GM12878 (cell line): ENCODE measurements around the gene ATXN7L1. TPM values are rescaled to one million over a fixed set of nuclear protein-coding genes. Genes with fewer than 3 reads are reported as not detected.

Experiments used
- ATAC-seq: fragments of 200-7000 bp; cut with Tn5 transposase; 3 replicates; pipeline ENCODE4 v1.9.1; 2020; ENCODE audit warnings: mild to moderate bottlenecking, moderate library complexity
- BruUV-seq: library from RNA; stranded (reverse); fragments of 400-500 nt; replicated peaks from 2 replicates; lab custom pipeline; 2021; lab: Mats Ljungman, UMichigan
- CTCF ChIA-PET: fragments of 300-600 bp; sonication (Branson Sonifier 250); formaldehyde crosslinking; extraction: SDS; loops from one replicate; lab custom pipeline; 2021; ENCODE audit warnings: inconsistent platforms; lab: Yijun Ruan, JAX
- POLR2A ChIA-PET: fragments of 350-600 bp; formaldehyde crosslinking; extraction: SDS; loops from one replicate; lab custom pipeline; 2021; ENCODE audit warnings: inconsistent platforms; lab: Charles Lee
- RAD21 ChIA-PET: fragments of 300-600 bp; sonication (Branson Sonifier 250); formaldehyde crosslinking; loops from one replicate; lab custom pipeline; 2023; ENCODE audit warnings: antibody characterized with exemption; ENCODE audit not compliant: unreplicated experiment; lab: Charles Lee
- SMC1A ChIA-PET: fragments of 300-600 bp; sonication (Branson Sonifier 250); formaldehyde crosslinking; loops from one replicate; lab custom pipeline; 2023; ENCODE audit not compliant: unreplicated experiment, uncharacterized antibody; lab: Charles Lee
- DNase-seq: peaks from one replicate; pipeline ENCODE4 v3.0.0-alpha.2; 2011; ENCODE audit warnings: low read depth, low spot score
- FAIRE-seq: peaks from 3 replicates; lab custom pipeline; 2011; peaks lifted over from hg19 to GRCh38; lab: Jason Lieb, UNC
- H2AFZ ChIP-seq: 2 replicates; pipeline ENCODE4 v1.6.0; 2011; ENCODE audit warnings: low read depth, low read length, control low read depth; ENCODE audit not compliant: control insufficient read depth
- H3K27ac ChIP-seq: 2 replicates; pipeline ENCODE4 v1.5.1; 2011; ENCODE audit warnings: control low read depth; ENCODE audit not compliant: control insufficient read depth, insufficient read depth
- H3K27me3 ChIP-seq, 2 experiments: replicated peaks in 1 of 2; 2 replicates each; pipeline versions ENCODE4 v1.6.0 to v1.6.1; 2011; ENCODE audit warnings: low read length in 1 of 2; ENCODE audit not compliant: control insufficient read depth in 2 of 2, insufficient read depth in 2 of 2
- H3K36me3 ChIP-seq, 2 experiments: 2 replicates each; pipeline ENCODE4 v1.5.1; 2011; ENCODE audit warnings: low read length in 1 of 2; ENCODE audit not compliant: control insufficient read depth in 2 of 2, insufficient read depth in 2 of 2
- H3K4me1 ChIP-seq: 2 replicates; pipeline ENCODE4 v1.6.1; 2011; ENCODE audit warnings: mild to moderate bottlenecking, low read length, moderate library complexity, mixed read lengths; ENCODE audit not compliant: control insufficient read depth, insufficient read depth
- H3K4me2 ChIP-seq: 2 replicates; pipeline ENCODE4 v1.6.0; 2011; ENCODE audit warnings: control low read depth; ENCODE audit not compliant: control insufficient read depth, insufficient read depth
- H3K4me3 ChIP-seq: fragments of 200-600 bp; sonication (generic); 2 replicates; pipeline ENCODE4 v1.5.1; 2016
- H3K79me2 ChIP-seq: 2 replicates; pipeline ENCODE4 v1.6.0; 2011; ENCODE audit warnings: low read length; ENCODE audit not compliant: control insufficient read depth, insufficient read depth
- H3K9ac ChIP-seq: 2 replicates; pipeline ENCODE4 v1.8.0; 2011; ENCODE audit warnings: low read length, control low read depth, mixed read lengths; ENCODE audit not compliant: control insufficient read depth, insufficient read depth
- H3K9me3 ChIP-seq: replicated peaks from 3 replicates; pipeline ENCODE4 v1.5.1; 2011; ENCODE audit warnings: mild to moderate bottlenecking, low read length; ENCODE audit not compliant: control insufficient read depth, insufficient read depth
- H4K20me1 ChIP-seq: 2 replicates; pipeline ENCODE4 v1.6.0; 2011; ENCODE audit not compliant: control insufficient read depth, insufficient read depth
- CEBPB ChIP-seq, 2 experiments: fragments of 150-350 bp in 1 of 2; IDR thresholded peaks; 2 replicates each; pipeline ENCODE4 v1.6.1; 2012 to 2014; ENCODE audit warnings: low read depth in 2 of 2, low read length in 2 of 2, borderline replicate concordance in 1 of 2, inconsistent platforms in 1 of 2
- EGR1 ChIP-seq, 2 experiments: IDR thresholded peaks; 1 replicate in 1 of 2; 2 replicates in 1 of 2; pipeline ENCODE4 v1.6.1; 2011 to 2012; ENCODE audit warnings: low read depth in 2 of 2, low read length in 2 of 2, borderline replicate concordance in 1 of 2, mild to moderate bottlenecking in 1 of 2, moderate library complexity in 1 of 2
- FOS ChIP-seq: IDR thresholded peaks from 3 replicates; pipeline ENCODE4 v1.6.1; 2011; ENCODE audit warnings: borderline replicate concordance; ENCODE audit not compliant: insufficient read length; ENCODE audit errors: extremely low read depth
- GABPA ChIP-seq: IDR thresholded peaks from 2 replicates; pipeline ENCODE4 v1.6.1; 2014; ENCODE audit warnings: antibody characterized with exemption, low read depth, mild to moderate bottlenecking, inconsistent platforms
- HDAC2 ChIP-seq: fragments of 200-600 bp; sonication (generic); IDR thresholded peaks from 2 replicates; pipeline ENCODE4 v1.6.1; 2017
- NR2C2 ChIP-seq: IDR thresholded peaks from 2 replicates; pipeline ENCODE4 v1.6.1; 2011; ENCODE audit warnings: borderline replicate concordance, low read depth; ENCODE audit not compliant: control insufficient read depth, insufficient read length
- RBBP5 ChIP-seq: fragments of 200-600 bp; sonication (generic); conservative IDR thresholded peaks from 2 replicates; pipeline ENCODE4 v1.6.1; 2016
- RUNX3 ChIP-seq: IDR thresholded peaks from 2 replicates; pipeline ENCODE4 v1.6.1; 2012; ENCODE audit warnings: low read length, inconsistent platforms
- TAF1 ChIP-seq: IDR thresholded peaks from 2 replicates; pipeline ENCODE4 v1.6.1; 2011; ENCODE audit warnings: mild to moderate bottlenecking, low read depth, low read length, borderline replicate concordance
- ZNF622 ChIP-seq: fragments of 450-650 bp; IDR thresholded peaks from 2 replicates; pipeline ENCODE4 v1.6.1; 2017; ENCODE audit warnings: mild to moderate bottlenecking, inconsistent platforms
- WGBS: methylation state at CpG from one replicate; pipeline ENCODE4 v1.1.6; 2016; ENCODE audit warnings: low lambda C conversion rate; ENCODE audit not compliant: insufficient replicate concordance, insufficient coverage; ENCODE audit errors: missing lambda C conversion rate; 5-methylcytosine and 5-hydroxymethylcytosine counted together
- in situ Hi-C: fragments of 300-500 bp; cut with MboI; formaldehyde crosslinking; loops from 9 replicates; pipeline ENCODE4 v1.14.3; 2018; ENCODE audit warnings: mixed read lengths
- intact Hi-C: fragments of 100-400 bp; cut with micrococcal nuclease; formaldehyde crosslinking; loops from one replicate; pipeline ENCODE4 v1.14.2; 2022; ENCODE audit not compliant: unreplicated experiment
- polyA plus RNA-seq, 11 experiments: library from polyadenylated mRNA; depleted of rRNA in 4 of 11; unstranded in 6 of 11; stranded (reverse) in 5 of 11; fragments of >200 nt; fragmentation: Nextera tagmentation in 4 of 11; fragmentation: Illumina TruSeq in 1 of 11; extraction: Ambion mirVana in 4 of 11; extraction: Trizol in 1 of 11; gene quantifications; 1 replicate in 1 of 11; 2 replicates in 10 of 11; pipeline versions ENCODE4 v1.2.1 to v1.2.3, GENCODE V29; 2011 to 2016; ENCODE audit warnings: inconsistent platforms in 2 of 11, missing spikeins in 2 of 11, low read depth in 1 of 11
- total RNA-seq, 4 experiments: library from RNA; depleted of rRNA in 3 of 4; stranded (reverse); fragments of >200 nt in 3 of 4; fragmentation: Illumina TruSeq in 1 of 4; extraction: Trizol in 1 of 4; gene quantifications; 2 replicates each; pipeline versions ENCODE4 v1.2.1 to v1.2.3, GENCODE V29; 2013 to 2021
- TF ChIP-seq, protein P1 (sequence below): IDR thresholded peaks from 2 replicates; pipeline ENCODE4 v1.6.1; 2012; ENCODE audit warnings: low read depth, low read length, improper control_type of control experiment
- TF ChIP-seq, protein P2 (sequence below): fragments of 450-650 bp; IDR thresholded peaks from 2 replicates; pipeline ENCODE4 v1.6.1; 2018; ENCODE audit warnings: borderline replicate concordance, mild to moderate bottlenecking; ENCODE audit not compliant: partially characterized antibody
- TF ChIP-seq, protein P3 (sequence below): IDR thresholded peaks from 2 replicates; pipeline ENCODE4 v1.6.1; 2012; ENCODE audit warnings: low read depth, low read length, improper control_type of control experiment

Gene ATXN7L1
- total and polyA plus RNA-seq, 10 of the 15 experiments (the other 5 are each of a cell fraction or from before 2014, with no cell fraction given): 0.40 to 2.9 (median 1.2) TPM

GRCh38 chr7:105724688-105725087 lies 151.7 kb downstream of the ATXN7L1 start:
- intact Hi-C loops: no loop called here
- Histone ChIP-seq H3K4me1 (no peaks in the 10 kb centered on the region), H3K27ac (no peak overlapping the region), H3K9me3 (no peaks in the 10 kb centered on the region), H3K4me2 (no peak overlapping the region), H3K27me3 (peaks cover 2 to 3% of the 10 kb centered on the region in 2 experiments; a peak in 3 of 4 replicates), H4K20me1 (no peaks in the 10 kb centered on the region), H3K36me3 (no peaks in the 10 kb centered on the region), H2AFZ (no peak overlapping the region), H3K79me2 (no peaks in the 10 kb centered on the region), H3K4me3 (no peak overlapping the region), H3K9ac (no peak overlapping the region)
- ChIA-PET SMC1A (no interaction called here), CTCF (interaction anchor here (0.7 kb wide), 1 partner anchor 204 kb away, joined by 4 read pairs; no protein-coding TSS in a partner anchor), RAD21 (no interaction called here), POLR2A (no interaction called here)
- BruUV-seq: no TSS peak
- DNase-seq: no peak
- no peak for FAIRE-seq
- no peak for TF ChIP-seq ZNF622
- TF ChIP-seq FOS: no peak
- TF ChIP-seq EGR1 (IDR thresholded peaks at IDR 0.05; ENCODE audit: borderline replicate concordance in 1 of 2, low read depth in 2 of 2, low read length in 2 of 2): no peak
- no peak for TF ChIP-seq TAF1
- TF ChIP-seq NR2C2: no peak
- no peak for TF ChIP-seq GABPA
- TF ChIP-seq, protein P1, sequence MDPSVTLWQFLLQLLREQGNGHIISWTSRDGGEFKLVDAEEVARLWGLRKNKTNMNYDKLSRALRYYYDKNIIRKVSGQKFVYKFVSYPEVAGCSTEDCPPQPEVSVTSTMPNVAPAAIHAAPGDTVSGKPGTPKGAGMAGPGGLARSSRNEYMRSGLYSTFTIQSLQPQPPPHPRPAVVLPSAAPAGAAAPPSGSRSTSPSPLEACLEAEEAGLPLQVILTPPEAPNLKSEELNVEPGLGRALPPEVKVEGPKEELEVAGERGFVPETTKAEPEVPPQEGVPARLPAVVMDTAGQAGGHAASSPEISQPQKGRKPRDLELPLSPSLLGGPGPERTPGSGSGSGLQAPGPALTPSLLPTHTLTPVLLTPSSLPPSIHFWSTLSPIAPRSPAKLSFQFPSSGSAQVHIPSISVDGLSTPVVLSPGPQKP: no peak
- no peak for TF ChIP-seq CEBPB (IDR thresholded peaks at IDR 0.05; ENCODE audit: borderline replicate concordance in 1 of 2, low read depth in 2 of 2, low read length in 2 of 2)
- TF ChIP-seq RUNX3: no peak
- TF ChIP-seq, protein P2, sequence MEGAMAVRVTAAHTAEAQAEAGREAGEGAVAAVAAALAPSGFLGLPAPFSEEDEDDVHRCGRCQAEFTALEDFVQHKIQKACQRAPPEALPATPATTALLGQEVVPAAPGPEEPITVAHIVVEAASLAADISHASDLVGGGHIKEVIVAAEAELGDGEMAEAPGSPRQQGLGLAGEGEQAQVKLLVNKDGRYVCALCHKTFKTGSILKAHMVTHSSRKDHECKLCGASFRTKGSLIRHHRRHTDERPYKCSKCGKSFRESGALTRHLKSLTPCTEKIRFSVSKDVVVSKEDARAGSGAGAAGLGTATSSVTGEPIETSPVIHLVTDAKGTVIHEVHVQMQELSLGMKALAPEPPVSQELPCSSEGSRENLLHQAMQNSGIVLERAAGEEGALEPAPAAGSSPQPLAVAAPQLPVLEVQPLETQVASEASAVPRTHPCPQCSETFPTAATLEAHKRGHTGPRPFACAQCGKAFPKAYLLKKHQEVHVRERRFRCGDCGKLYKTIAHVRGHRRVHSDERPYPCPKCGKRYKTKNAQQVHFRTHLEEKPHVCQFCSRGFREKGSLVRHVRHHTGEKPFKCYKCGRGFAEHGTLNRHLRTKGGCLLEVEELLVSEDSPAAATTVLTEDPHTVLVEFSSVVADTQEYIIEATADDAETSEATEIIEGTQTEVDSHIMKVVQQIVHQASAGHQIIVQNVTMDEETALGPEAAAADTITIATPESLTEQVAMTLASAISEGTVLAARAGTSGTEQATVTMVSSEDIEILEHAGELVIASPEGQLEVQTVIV: no peak
- TF ChIP-seq, protein P3, sequence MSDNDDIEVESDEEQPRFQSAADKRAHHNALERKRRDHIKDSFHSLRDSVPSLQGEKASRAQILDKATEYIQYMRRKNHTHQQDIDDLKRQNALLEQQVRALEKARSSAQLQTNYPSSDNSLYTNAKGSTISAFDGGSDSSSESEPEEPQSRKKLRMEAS: no peak
- no peak for TF ChIP-seq RBBP5
- no peak for TF ChIP-seq HDAC2
- no peak for ATAC-seq
- in situ Hi-C loops: no loop called here
- 7% methylated on average over 2 of the region's 2 CpGs for WGBS
